Stimulated activated effector memory CD8-positive, alpha-beta T cell treated with anti-CD3 and anti-CD28 coated beads, Interleukin-12 subunit alpha, Interleukin-12 subunit beta, amount 100 ng/mL, for 72 hours (primary cell): ENCODE measurements around the gene ARHGAP30.
"Not testable (repeated sequence)": the region's sequence is repeated elsewhere in the genome, so short reads cannot be mapped to it uniquely, and the experiment has no call there.

Experiments used
- ATAC-seq: fragments of 150-1000 bp; cut with Tn5 transposase; 2 replicates; pipeline ENCODE4 v1.10.0; 2021
- DNase-seq, 2 donors: peaks; one replicate each; pipeline ENCODE4 v3.0.0; 2021 to 2022; ENCODE audit warnings: low spot score in 2 of 2
- H3K27ac Mint-ChIP-seq: one replicate; pipeline ENCODE4 v1.8.0; 2022; ENCODE audit warnings: mild to moderate bottlenecking, mixed read lengths
- H3K36me3 Mint-ChIP-seq: one replicate; pipeline ENCODE4 v1.8.0; 2022; ENCODE audit warnings: mild to moderate bottlenecking, mixed read lengths
- H3K4me1 Mint-ChIP-seq: one replicate; pipeline ENCODE4 v1.8.0; 2022; ENCODE audit warnings: mixed read lengths
- H3K4me3 Mint-ChIP-seq: one replicate; pipeline ENCODE4 v1.8.0; 2022; ENCODE audit warnings: mild to moderate bottlenecking, mixed read lengths
- H3K9me3 Mint-ChIP-seq: one replicate; pipeline ENCODE4 v1.8.0; 2022; ENCODE audit warnings: mixed read lengths

The ARHGAP30 gene

GRCh38 chr1:161044535-161044907 is 25.2 kb downstream of the ARHGAP30 start:
- no peak for DNase-seq
- ATAC-seq = no peak
- peaks cover 74% of the 10 kb centered on the region for H3K4me1 Mint-ChIP-seq
- peak overlapping the region; percentile 85 for H3K4me3 Mint-ChIP-seq
- no peaks in the 10 kb centered on the region for H3K9me3 Mint-ChIP-seq
- peaks cover 94% of the 10 kb centered on the region for H3K36me3 Mint-ChIP-seq
- H3K27ac Mint-ChIP-seq = peak overlapping the region; percentile 99

DNA sequence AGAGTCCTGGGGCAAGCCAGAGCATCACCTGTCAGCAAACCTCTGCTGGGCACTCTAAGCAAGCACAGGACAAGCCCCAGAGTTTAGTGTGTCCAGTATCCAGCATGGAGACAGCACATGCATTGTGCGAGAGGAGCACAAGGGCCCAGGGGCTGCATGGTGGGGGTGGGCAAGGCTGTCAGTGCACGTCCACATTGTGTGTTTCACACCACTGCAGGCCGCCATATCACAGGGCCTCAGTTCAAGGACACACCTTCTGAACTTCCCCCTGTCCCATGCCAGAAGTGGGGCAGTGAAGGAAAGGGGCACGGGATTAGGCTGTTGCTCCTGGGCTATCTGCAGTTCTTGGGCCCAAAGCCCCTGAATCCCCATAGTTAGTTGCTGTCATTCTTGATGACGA is 30.1 kb downstream of the ARHGAP30 start:
- Mint-ChIP-seq H3K4me3 (peak overlapping the region; percentile 91), H3K4me1 (peaks cover 57% of the 10 kb centered on the region), H3K27ac (peak overlapping the region; percentile 92), H3K36me3 (peaks cover 75% of the 10 kb centered on the region), H3K9me3 (no peaks in the 10 kb centered on the region)
- ATAC-seq (no peak), DNase-seq (no peak)

- ATAC-seq (no peak), DNase-seq (no peak)
- Mint-ChIP-seq H3K4me3 (peak overlapping the region; percentile 91), H3K36me3 (peaks cover 71% of the 10 kb centered on the region), H3K9me3 (no peaks in the 10 kb centered on the region), H3K4me1 (peaks cover 53% of the 10 kb centered on the region), H3K27ac (peak overlapping the region; percentile 92)
These were observed 30.5 kb downstream of the ARHGAP30 start for GRCh38 chr1:161039154-161039545.

DNA sequence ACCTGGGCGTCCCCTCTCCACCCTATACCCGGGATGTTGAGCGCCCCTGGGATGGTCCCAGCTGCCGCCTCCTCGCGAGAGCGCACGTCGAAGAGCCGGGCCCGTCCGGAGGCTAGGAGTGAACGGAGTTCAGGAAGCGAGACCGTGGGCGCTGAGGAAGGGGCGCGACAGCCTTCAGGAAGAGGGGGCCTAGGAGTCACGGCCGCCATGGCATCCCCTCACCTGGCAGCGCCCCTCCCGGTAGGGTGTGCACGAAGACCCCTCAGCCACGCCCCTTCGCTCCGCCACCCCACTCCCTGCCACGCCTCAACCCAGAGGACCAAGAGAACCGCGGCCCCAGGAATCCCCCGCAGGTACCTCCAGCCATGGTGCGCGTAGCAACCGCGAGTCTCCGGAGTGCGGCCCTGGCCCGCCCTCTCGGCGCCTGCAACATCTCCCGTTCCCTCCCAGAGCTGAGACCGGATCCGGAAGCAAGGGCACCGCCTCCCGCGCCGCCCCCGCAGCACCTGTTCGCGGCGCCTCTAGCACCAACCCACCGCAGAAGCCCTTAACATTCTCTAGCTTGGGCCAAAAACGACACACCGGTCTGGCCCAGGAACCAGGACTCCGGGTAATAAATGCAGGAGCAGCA is 31.1 kb downstream of the ARHGAP30 start, which contains the start of gene TSTD1:
Gene TSTD1 (minus strand): TSS at position 442 of the 631 bp plus-strand sequence. CDS start 75 bp downstream, at position 367.
- Mint-ChIP-seq H3K27ac (peak within 1 kb of the TSS; percentile 92), H3K4me1 (peaks cover 51% of the 10 kb centered on the region), H3K9me3 (no peaks in the 10 kb centered on the region), H3K36me3 (peaks cover 66% of the 10 kb centered on the region), H3K4me3 (peak within 1 kb of the TSS; percentile 91)
- DNase-seq = peak; percentile 67 to 90
- ATAC-seq = peak; percentile 93

DNA sequence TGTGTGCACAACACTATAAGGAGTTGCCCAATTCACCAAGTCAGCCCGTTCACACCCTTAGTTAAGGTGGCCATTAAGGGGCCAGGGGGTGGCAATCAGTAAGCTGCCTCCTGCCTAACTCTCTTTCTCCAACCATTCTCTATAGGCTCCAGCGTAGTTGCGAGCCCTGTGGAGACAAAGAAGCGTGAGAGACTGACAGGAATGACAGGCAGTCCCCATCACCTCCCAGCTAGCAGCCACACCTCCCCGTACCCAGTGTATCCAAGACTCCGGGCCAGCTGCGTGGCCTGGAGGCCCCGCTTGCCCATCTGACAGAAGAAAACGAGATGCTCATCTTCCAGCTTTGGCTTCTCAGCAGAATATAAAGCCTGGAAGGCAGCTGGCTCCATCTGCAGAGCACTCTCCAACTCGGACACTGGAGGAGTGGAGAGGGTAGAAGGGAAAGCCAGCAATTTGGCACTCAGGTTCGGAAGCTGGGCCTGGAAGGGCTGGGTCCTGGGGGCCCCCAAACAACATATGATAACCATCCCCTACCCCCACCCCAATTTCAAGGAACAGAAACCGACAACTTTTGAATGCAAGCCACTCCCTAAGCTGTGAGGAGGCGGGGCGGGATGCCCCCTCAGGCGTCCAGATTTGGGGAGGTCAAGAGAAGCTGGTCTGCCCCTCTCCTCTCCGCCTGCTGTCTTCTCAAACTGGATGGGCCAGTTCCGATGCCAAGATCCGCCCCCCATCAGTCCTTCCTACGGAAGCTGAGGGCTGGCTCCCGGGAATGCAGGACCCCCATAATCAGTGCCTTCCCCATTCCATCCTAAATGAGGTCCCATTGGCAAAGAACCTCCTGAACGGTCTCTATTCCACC is 31.8 kb downstream of the ARHGAP30 start:
- Mint-ChIP-seq H3K27ac (peak overlapping the region; percentile 92), H3K4me1 (peaks cover 49% of the 10 kb centered on the region), H3K9me3 (no peaks in the 10 kb centered on the region), H3K4me3 (peak overlapping the region; percentile 91), H3K36me3 (peaks cover 64% of the 10 kb centered on the region)
- DNase-seq (no peak), ATAC-seq (no peak)

- ATAC-seq = peak; percentile 35
- DNase-seq = no peak
- H3K27ac Mint-ChIP-seq = no peak overlapping the region
These were observed 35.9 kb downstream of the ARHGAP30 start for GRCh38 chr1:161033751-161034150.

DNA sequence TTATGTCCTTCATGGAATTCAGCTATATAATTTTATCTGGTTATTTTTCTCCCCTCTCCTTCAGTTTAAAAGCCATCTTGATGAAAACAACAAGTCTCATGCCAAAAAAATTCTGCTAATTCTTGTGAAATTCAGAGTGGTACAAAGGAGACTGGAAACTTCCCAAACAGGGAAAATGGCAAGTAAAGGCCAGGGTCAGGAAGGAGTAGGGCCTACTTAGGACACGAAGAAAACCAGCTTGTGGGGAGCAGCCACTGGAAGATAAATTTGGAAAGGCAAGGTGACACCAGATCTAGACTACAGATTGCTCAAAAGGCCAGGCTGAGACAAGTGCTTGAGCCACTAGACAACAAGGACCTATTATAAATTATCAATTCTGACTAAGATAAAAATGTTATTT is 37.3 kb downstream of the ARHGAP30 start:
- H3K36me3 Mint-ChIP-seq = peaks cover 14% of the 10 kb centered on the region
- no peaks in the 10 kb centered on the region for H3K9me3 Mint-ChIP-seq
- no peak for DNase-seq
- H3K4me1 Mint-ChIP-seq = peaks cover 19% of the 10 kb centered on the region
- H3K4me3 Mint-ChIP-seq = peak overlapping the region; percentile 2
- H3K27ac Mint-ChIP-seq = peak overlapping the region; percentile 4
- no peak for ATAC-seq

More at GRCh38 chr1:161033751-161034150, 35.9 kb downstream of the ARHGAP30 start:
- H3K4me3 Mint-ChIP-seq = no peak overlapping the region
- peaks cover 26% of the 10 kb centered on the region for H3K36me3 Mint-ChIP-seq
- H3K4me1 Mint-ChIP-seq = peaks cover 31% of the 10 kb centered on the region
- no peaks in the 10 kb centered on the region for H3K9me3 Mint-ChIP-seq

DNA sequence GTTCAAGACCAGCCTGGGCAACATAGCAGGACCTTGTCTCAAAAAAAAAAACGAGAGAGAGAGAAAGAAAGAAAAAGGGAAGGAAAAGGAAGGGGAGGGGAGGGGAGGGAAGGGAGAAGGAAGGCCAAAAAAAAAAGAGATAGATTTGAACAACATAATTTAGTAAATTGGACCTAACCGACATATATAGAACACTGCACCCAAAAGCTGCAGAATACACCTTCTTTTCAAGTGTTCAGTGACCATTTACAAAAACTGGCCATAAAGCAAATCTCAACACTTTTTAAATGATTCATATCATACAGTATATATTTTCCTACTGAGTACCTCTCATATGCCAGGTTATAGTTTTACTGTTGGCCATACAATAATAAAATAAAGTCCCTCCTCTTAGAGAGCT is 37.8 kb downstream of the ARHGAP30 start:
- no peak for ATAC-seq
- H3K4me1 Mint-ChIP-seq = peaks cover 22% of the 10 kb centered on the region
- H3K9me3 Mint-ChIP-seq = no peaks in the 10 kb centered on the region
- no peak overlapping the region for H3K4me3 Mint-ChIP-seq
- peak overlapping the region; percentile 84 for H3K27ac Mint-ChIP-seq
- DNase-seq = no peak
- peaks cover 13% of the 10 kb centered on the region for H3K36me3 Mint-ChIP-seq

GRCh38 chr1:161029466-161029865 is 40.2 kb downstream of the ARHGAP30 start:
- not testable (repeated sequence) for DNase-seq, H3K27ac Mint-ChIP-seq, H3K4me3 Mint-ChIP-seq, H3K9me3 Mint-ChIP-seq, ATAC-seq
- Mint-ChIP-seq H3K36me3 (peaks cover 13% of the 10 kb centered on the region), H3K4me1 (peaks cover 36% of the 10 kb centered on the region)

DNA sequence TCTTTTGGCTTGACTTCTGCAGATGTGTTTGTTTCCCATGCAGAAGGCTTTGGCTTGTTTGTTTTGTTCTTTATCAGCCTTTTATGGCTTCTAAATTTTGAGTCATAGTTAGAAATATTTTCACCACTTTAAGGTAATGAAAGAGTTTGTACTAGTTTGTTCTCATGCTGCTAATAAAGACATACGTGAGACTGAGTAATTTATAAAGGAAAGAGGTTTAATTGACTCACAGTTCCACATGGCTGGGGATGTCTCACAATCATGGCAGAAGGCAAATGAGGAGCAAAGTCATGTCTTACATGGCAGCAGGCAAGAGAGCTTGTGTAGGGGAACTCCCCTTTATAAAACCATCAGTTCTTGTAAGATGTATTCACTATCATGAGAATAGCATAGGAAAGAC is 42.7 kb downstream of the ARHGAP30 start:
- ATAC-seq = peak; percentile 87
- H3K9me3 Mint-ChIP-seq, DNase-seq: not testable (repeated sequence)
- Mint-ChIP-seq H3K36me3 (peaks cover 13% of the 10 kb centered on the region), H3K27ac (peak overlapping the region; percentile 12), H3K4me1 (peaks cover 39% of the 10 kb centered on the region), H3K4me3 (peak overlapping the region; percentile 8)

- H3K36me3 Mint-ChIP-seq, ATAC-seq, H3K9me3 Mint-ChIP-seq, DNase-seq, H3K27ac Mint-ChIP-seq: not testable (repeated sequence)
- H3K4me3 Mint-ChIP-seq = peak overlapping the region; percentile 84
- peaks cover 76% of the 10 kb centered on the region for H3K4me1 Mint-ChIP-seq
These were observed 47.3 kb downstream of the ARHGAP30 start for GRCh38 chr1:161022432-161022831.

DNA sequence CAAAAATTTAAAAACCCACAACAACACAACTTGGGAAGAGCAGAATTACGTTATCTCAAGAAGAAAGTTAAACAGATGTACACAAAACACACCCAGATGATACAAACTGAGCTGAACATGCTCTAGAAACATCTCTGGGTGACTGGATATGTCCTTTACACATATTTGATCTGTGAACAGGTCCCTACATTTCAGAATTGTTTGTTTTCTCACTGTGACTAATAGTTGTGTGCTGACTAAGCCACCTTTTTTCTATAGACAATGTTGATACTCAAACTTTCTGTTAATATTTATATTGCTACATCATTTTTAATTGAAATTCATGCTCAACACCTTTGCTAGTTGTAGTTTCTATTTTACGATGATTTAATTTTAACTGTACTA is 47.7 kb downstream of the ARHGAP30 start:
- Mint-ChIP-seq H3K9me3 (no peaks in the 10 kb centered on the region), H3K36me3 (peaks cover 5% of the 10 kb centered on the region), H3K4me3 (peak overlapping the region; percentile 84), H3K4me1 (peaks cover 75% of the 10 kb centered on the region), H3K27ac (no peak overlapping the region)
- no peak for DNase-seq
- ATAC-seq = peak; percentile 70

DNA sequence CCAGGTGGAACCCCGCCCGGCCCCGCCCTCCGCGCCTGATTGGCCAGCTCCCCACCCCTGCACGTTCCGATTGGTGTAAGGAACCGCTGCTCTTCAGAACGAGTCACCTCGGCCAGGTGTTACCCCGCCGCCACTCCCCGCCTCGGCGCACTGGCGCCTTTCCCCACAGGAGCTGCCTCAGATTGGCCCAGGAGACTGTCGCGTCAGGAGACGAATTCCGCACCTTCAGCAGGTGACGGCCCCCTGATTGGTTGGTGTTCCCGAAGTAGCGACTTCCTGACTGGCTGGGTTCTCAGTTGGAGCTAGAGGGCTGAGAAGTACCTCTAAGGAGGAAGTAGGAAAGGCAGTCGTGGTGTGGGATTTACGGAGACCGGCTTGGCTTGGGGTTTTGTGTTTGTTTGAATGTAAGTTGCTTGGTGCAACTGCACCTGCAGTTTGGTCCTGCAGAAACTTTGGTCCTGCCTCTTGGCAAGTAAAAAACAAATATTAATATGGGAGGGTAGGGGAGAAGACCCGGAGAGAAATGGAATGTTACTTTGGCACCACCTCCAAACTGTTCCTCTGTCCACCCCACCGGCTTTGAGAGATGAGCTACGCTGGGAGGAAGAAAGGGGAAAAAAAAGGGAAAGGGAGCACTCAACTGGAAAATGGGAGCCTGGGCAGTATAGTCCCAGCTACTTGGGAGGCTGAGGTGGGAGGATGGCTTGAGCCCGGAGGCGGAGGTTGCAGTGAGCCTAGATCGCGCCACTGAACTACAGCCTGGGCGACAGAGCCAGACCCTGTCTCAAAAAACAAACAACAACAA is 48.3 kb downstream of the ARHGAP30 start:
- no peaks in the 10 kb centered on the region for H3K36me3 Mint-ChIP-seq

DNA sequence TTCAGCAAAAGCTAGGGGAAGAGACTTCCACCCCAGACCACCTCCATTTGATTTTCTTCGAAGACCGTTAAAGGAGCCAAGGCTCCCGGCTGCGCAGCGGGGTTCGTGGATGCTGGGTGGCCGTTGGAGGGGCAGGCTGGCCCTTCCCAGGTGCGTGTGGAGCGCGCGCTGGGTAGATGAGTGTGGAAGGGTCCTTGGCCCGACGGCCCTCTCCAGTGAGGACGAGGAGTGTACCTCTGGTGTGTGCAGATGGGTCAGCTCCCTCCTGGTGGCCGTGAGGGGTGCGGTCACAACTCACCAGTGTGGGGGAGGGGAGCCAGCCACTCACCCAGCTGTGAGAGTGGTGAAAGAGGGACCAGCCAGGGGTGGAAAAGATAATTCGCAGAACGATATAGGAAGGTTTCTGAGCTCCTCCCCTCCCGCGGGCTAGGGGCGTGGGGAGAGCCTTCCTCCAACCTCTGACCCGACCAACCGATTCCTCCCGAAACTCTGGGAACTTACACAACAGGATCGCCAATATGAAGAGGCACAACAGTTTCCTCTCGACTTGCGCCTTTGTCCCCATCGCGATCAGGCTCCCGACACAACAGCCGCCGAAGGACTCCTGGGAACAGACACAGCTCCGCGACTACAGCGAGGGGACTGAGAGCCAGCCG is 49.1 kb downstream of the ARHGAP30 start, which contains the start of gene F11R:
Gene F11R (minus strand): TSS at position 644 of the 656 bp plus-strand sequence. CDS start 79 bp downstream, at position 565.
- ATAC-seq (peak; percentile 56), DNase-seq (peak in 1 of 2 donors; percentile 66)
- Mint-ChIP-seq H3K4me3 (peak within 1 kb of the TSS; percentile 84), H3K36me3 (no peaks in the 10 kb centered on the region), H3K27ac (peak within 1 kb of the TSS; percentile 85), H3K9me3 (no peaks in the 10 kb centered on the region), H3K4me1 (peaks cover 70% of the 10 kb centered on the region)

More for the DNA sequence above, 48.3 kb downstream of the ARHGAP30 start:
- H3K4me3 Mint-ChIP-seq = peak overlapping the region; percentile 84
- H3K27ac Mint-ChIP-seq = peak overlapping the region; percentile 85
- DNase-seq = peak; percentile 56 to 87
- no peaks in the 10 kb centered on the region for H3K9me3 Mint-ChIP-seq
- H3K4me1 Mint-ChIP-seq = peaks cover 71% of the 10 kb centered on the region
- peak; percentile 94 for ATAC-seq
